K562 (cell line): ENCODE results near the gene ABT1. TPM values are rescaled to one million over a fixed set of nuclear protein-coding genes. Genes with fewer than 3 reads are reported as not detected.

Source experiments
- ARNT ChIP-seq, 2 experiments: fragments of 450-650 bp; IDR thresholded peaks; 2 replicates each; pipeline ENCODE4 v1.6.1; 2016; ENCODE audit warnings: mild to moderate bottlenecking in 1 of 2
- ASH1L ChIP-seq: fragments of 450-650 bp; IDR thresholded peaks from 2 replicates; pipeline ENCODE4 v1.6.1; 2018; ENCODE audit warnings: borderline replicate concordance, mild to moderate bottlenecking, low read depth; ENCODE audit not compliant: partially characterized antibody
- BRD9 ChIP-seq: fragments of 450-650 bp; IDR thresholded peaks from 2 replicates; pipeline ENCODE4 v1.6.1; 2018; ENCODE audit warnings: low read depth; ENCODE audit not compliant: partially characterized antibody
- CBX3 ChIP-seq, 2 experiments: IDR thresholded peaks; 1 replicate in 1 of 2; 2 replicates in 1 of 2; pipeline ENCODE4 v1.6.1; 2012; ENCODE audit warnings: inconsistent platforms in 2 of 2, low read length in 2 of 2, borderline replicate concordance in 1 of 2, control low read depth in 1 of 2
- ERF ChIP-seq: fragments of 450-650 bp; formaldehyde crosslinking; IDR thresholded peaks from 2 replicates; pipeline ENCODE4 v1.4.0; 2020; ENCODE audit warnings: mild to moderate bottlenecking, mixed read lengths
- EZH2 ChIP-seq: IDR thresholded peaks from 2 replicates; pipeline ENCODE4 v1.6.1; 2012; ENCODE audit warnings: low read depth, mild to moderate bottlenecking, inconsistent platforms, low read length, borderline replicate concordance
- FOXJ2 ChIP-seq: fragments of 200-800 bp; sonication (Bioruptor generic); IDR thresholded peaks from 2 replicates; pipeline ENCODE4 v1.6.1; 2016; ENCODE audit warnings: missing genetic modification characterization, missing compliant biosample characterization
- ILK ChIP-seq: fragments of 450-650 bp; IDR thresholded peaks from 2 replicates; pipeline ENCODE4 v1.6.1; 2016; ENCODE audit warnings: missing genetic modification characterization, low read depth, mild to moderate bottlenecking, missing compliant biosample characterization, moderate library complexity, borderline replicate concordance
- JUN ChIP-seq, 2 experiments: sonication (generic) in 1 of 2; formaldehyde crosslinking in 1 of 2; IDR thresholded peaks; 2 replicates each; pipeline versions ENCODE4 v1.6.1 to v1.8.0; 2012 to 2022; ENCODE audit warnings: borderline replicate concordance in 2 of 2, mild to moderate bottlenecking in 2 of 2, improper control_type of control experiment in 1 of 2, low read depth in 1 of 2, low read length in 1 of 2, missing genetic modification reagents in 1 of 2
- KDM2B ChIP-seq: fragments of 250-450 bp; sonication (Bioruptor Pico); IDR thresholded peaks from 2 replicates; pipeline ENCODE4 v1.8.0; 2021; ENCODE audit warnings: mild to moderate bottlenecking, moderate library complexity
- LCOR ChIP-seq: sonication (generic); formaldehyde crosslinking; IDR thresholded peaks from 2 replicates; pipeline ENCODE4 v1.8.0; 2022; ENCODE audit warnings: mild to moderate bottlenecking, missing genetic modification reagents
- MBD2 ChIP-seq: sonication (generic); IDR thresholded peaks from 2 replicates; pipeline ENCODE4 v1.6.1; 2016; ENCODE audit warnings: low read depth, borderline replicate concordance
- MCM2 ChIP-seq: fragments of 450-650 bp; IDR thresholded peaks from 2 replicates; pipeline ENCODE4 v1.6.1; 2017; ENCODE audit warnings: low read depth, mild to moderate bottlenecking
- MTA2 ChIP-seq: fragments of 450-650 bp; IDR thresholded peaks from 2 replicates; pipeline ENCODE4 v1.6.1; 2016; ENCODE audit warnings: low read depth
- NELFE ChIP-seq: IDR thresholded peaks from 2 replicates; pipeline ENCODE4 v1.6.1; 2011; ENCODE audit warnings: mild to moderate bottlenecking; ENCODE audit not compliant: insufficient read depth, insufficient read length
- RBM17 ChIP-seq: fragments of 200-400 bp; formaldehyde crosslinking; IDR thresholded peaks from 2 replicates; pipeline ENCODE4 v1.6.1; 2017; ENCODE audit warnings: low read depth, mild to moderate bottlenecking, low read length, borderline replicate concordance
- SNAPC5 ChIP-seq: fragments of 250-450 bp; sonication (Bioruptor Pico); IDR thresholded peaks from 2 replicates; pipeline ENCODE4 v1.8.0; 2021; ENCODE audit warnings: moderate library complexity, mild to moderate bottlenecking, inconsistent platforms
- SNIP1 ChIP-seq: fragments of 450-650 bp; IDR thresholded peaks from 2 replicates; pipeline ENCODE4 v1.7.1; 2017; ENCODE audit warnings: low read depth, mild to moderate bottlenecking
- SP1 ChIP-seq: sonication (generic); formaldehyde crosslinking; IDR thresholded peaks from 2 replicates; pipeline ENCODE4 v1.8.1; 2022; ENCODE audit warnings: mild to moderate bottlenecking, missing genetic modification reagents
- TOE1 ChIP-seq, 2 experiments: fragments of 450-650 bp in 1 of 2; sonication (generic) in 1 of 2; formaldehyde crosslinking in 1 of 2; IDR thresholded peaks; 2 replicates each; pipeline versions ENCODE4 v1.7.1 to v1.8.0; 2016 to 2022; ENCODE audit warnings: borderline replicate concordance in 2 of 2, mild to moderate bottlenecking in 2 of 2, antibody characterized with exemption in 1 of 2, inconsistent platforms in 1 of 2, low read depth in 1 of 2, missing genetic modification reagents in 1 of 2, moderate library complexity in 1 of 2
- USF2 ChIP-seq: sonication (generic); formaldehyde crosslinking; IDR thresholded peaks from 2 replicates; pipeline ENCODE4 v1.5.0; 2020; ENCODE audit warnings: missing genetic modification reagents
- ZKSCAN1 ChIP-seq: fragments of 150-350 bp; IDR thresholded peaks from 2 replicates; pipeline ENCODE4 v1.6.1; 2016; ENCODE audit warnings: low read depth, low read length
- ZNF695 ChIP-seq: fragments of 450-650 bp; formaldehyde crosslinking; IDR thresholded peaks from 2 replicates; pipeline ENCODE4 v1.4.0; 2020; ENCODE audit warnings: mild to moderate bottlenecking, moderate library complexity
- ZNF696 ChIP-seq: fragments of 250-450 bp; sonication (Bioruptor Pico); conservative IDR thresholded peaks from 2 replicates; pipeline ENCODE4 v1.4.0; 2020; ENCODE audit warnings: mild to moderate bottlenecking, moderate library complexity
- polyA plus RNA-seq, 8 experiments: library from polyadenylated mRNA; depleted of rRNA in 4 of 8; stranded (reverse) in 5 of 8; unstranded in 3 of 8; fragments of >200 nt; fragmentation: Nextera tagmentation in 2 of 8; fragmentation: Illumina TruSeq in 1 of 8; extraction: Ambion mirVana in 2 of 8; extraction: Trizol in 1 of 8; gene quantifications; 2 replicates each; pipeline versions ENCODE4 v1.2.1 to v1.2.3, GENCODE V29; 2011 to 2014; ENCODE audit warnings: inconsistent platforms in 1 of 8, missing spikeins in 1 of 8
- total RNA-seq, 7 experiments: library from RNA; depleted of rRNA in 6 of 7; stranded (reverse); fragments of >200 nt in 6 of 7; fragmentation: Illumina TruSeq in 2 of 7; extraction: Trizol in 2 of 7; gene quantifications; 2 replicates each; pipeline versions ENCODE4 v1.2.1 to v1.2.3, GENCODE V29; 2011 to 2021; ENCODE audit warnings: low replicate concordance in 1 of 7
- TF ChIP-seq, protein P1 (sequence below): sonication (generic); formaldehyde crosslinking; IDR thresholded peaks from 2 replicates; pipeline ENCODE4 v1.9.0; 2022; ENCODE audit warnings: mild to moderate bottlenecking, missing genetic modification reagents
- TF ChIP-seq, protein P2 (sequence below): fragments of 450-650 bp; IDR thresholded peaks from 2 replicates; pipeline ENCODE4 v1.6.1; 2017; ENCODE audit warnings: mild to moderate bottlenecking, moderate library complexity

Gene ABT1
- total and polyA plus RNA-seq, 9 of the 15 experiments (the other 6 are each of a cell fraction or from before 2014, with no cell fraction given) = 8.8 to 52.7 (median 40.7) TPM

DNA sequence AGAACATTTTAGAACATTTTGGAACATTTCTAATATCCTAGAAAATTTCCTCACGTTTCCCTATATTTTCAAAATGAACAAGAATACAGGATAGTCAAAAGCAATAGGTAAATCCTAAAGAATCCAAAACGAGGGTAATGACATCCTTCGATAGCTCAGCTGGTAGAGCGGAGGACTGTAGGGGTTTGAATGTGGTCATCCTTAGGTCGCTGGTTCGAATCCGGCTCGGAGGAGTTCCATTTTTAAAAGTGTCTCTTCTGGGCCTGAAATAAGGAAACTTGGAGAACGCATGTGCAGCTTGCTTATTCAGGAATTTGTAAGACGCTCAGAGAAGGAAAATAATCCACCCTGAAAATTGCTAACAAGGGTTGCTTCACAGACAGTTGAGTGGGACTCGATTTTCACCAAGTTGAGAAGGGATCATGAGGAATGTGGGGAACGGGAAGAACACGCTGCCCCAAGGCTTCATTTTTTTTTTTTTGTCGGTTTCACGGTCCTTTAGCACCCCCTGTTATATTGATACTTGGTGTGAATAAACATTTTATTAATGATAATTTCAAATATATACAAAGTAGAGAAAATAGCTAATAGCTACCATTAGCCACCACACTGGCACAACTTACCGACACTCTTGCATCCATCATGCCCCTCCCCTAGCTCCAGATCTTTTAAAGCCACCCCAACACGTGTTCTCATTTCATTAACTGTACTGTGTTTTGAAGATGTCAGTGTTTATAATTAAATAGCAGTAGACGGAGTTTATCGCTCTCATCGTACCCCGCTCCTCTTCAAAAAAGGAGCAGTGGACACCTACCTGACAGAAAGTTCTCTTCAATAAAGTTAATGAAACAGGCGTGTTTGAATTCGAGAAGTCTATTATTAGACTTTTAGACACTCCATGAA is 1.8 kb upstream of the ABT1 start (continued):
- TF ChIP-seq MTA2 (no peak), ASH1L (no peak), LCOR (CRISPR knock-in tag) (peak; percentile 74; the same call in 1 of the 2 replicates), ILK (tag) (no peak), TOE1 (IDR thresholded peaks at IDR 0.05; ENCODE audit: borderline replicate concordance) (peak; percentile 41), TOE1 (CRISPR knock-in tag; IDR thresholded peaks at IDR 0.05; ENCODE audit: borderline replicate concordance, low read depth) (no peak), RBM17 (no peak), ZNF696 (CRISPR knock-in tag) (no peak), SNAPC5 (CRISPR knock-in tag) (no peak), SNIP1 (no peak), ARNT (IDR thresholded peaks at IDR 0.05) (peak; percentile 83 to 86; a peak in 3 of 4 replicates), EZH2 (no peak), ZKSCAN1 (no peak; the same call in 1 of the 2 replicates), SP1 (CRISPR knock-in tag) (no peak), CBX3 (IDR thresholded peaks at IDR 0.05; ENCODE audit: borderline replicate concordance in 1 of 2, low read length in 2 of 2) (no peak; a peak in 2 of 3 replicates), KDM2B (CRISPR knock-in tag) (no peak), MBD2 (no peak), ERF (CRISPR knock-in tag) (no peak), NELFE (no peak), USF2 (CRISPR knock-in tag) (no peak), ZNF695 (CRISPR knock-in tag) (no peak), BRD9 (peak; percentile 97), MCM2 (no peak), JUN (IDR thresholded peaks at IDR 0.05; ENCODE audit: borderline replicate concordance, low read depth, low read length) (no peak), JUN (CRISPR knock-in tag; IDR thresholded peaks at IDR 0.05; ENCODE audit: borderline replicate concordance) (no peak), FOXJ2 (tag) (no peak)
- TF ChIP-seq, protein P1, sequence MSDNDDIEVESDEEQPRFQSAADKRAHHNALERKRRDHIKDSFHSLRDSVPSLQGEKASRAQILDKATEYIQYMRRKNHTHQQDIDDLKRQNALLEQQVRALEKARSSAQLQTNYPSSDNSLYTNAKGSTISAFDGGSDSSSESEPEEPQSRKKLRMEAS (CRISPR knock-in tag) = 0 out of 2 replicates have a peak, but pooled peaks have one; percentile 3
- TF ChIP-seq, protein P2, sequence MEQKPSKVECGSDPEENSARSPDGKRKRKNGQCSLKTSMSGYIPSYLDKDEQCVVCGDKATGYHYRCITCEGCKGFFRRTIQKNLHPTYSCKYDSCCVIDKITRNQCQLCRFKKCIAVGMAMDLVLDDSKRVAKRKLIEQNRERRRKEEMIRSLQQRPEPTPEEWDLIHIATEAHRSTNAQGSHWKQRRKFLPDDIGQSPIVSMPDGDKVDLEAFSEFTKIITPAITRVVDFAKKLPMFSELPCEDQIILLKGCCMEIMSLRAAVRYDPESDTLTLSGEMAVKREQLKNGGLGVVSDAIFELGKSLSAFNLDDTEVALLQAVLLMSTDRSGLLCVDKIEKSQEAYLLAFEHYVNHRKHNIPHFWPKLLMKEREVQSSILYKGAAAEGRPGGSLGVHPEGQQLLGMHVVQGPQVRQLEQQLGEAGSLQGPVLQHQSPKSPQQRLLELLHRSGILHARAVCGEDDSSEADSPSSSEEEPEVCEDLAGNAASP = no peak
